K562 (cell line): ENCODE data around the gene LRIF1. TPM values are rescaled to one million over a fixed set of nuclear protein-coding genes. Genes with fewer than 3 reads are reported as not detected.

Source experiments
- BMI1 ChIP-seq: fragments of 150-350 bp; IDR thresholded peaks from 2 replicates; pipeline ENCODE4 v1.6.1; 2014; ENCODE audit warnings: low read length
- BRF1 ChIP-seq: IDR thresholded peaks from 3 replicates; pipeline ENCODE4 v1.6.1; 2011; ENCODE audit warnings: borderline replicate concordance, mild to moderate bottlenecking; ENCODE audit not compliant: insufficient read length; ENCODE audit errors: extremely low read depth
- MTA1 ChIP-seq: fragments of 450-650 bp; IDR thresholded peaks from 2 replicates; pipeline ENCODE4 v1.6.1; 2017; ENCODE audit warnings: borderline replicate concordance
- NR1H2 ChIP-seq: sonication (generic); formaldehyde crosslinking; IDR thresholded peaks from 2 replicates; pipeline ENCODE4 v1.4.0; 2020; ENCODE audit warnings: mild to moderate bottlenecking, missing genetic modification reagents
- RFX1 ChIP-seq: fragments of 450-650 bp; IDR thresholded peaks from 2 replicates; pipeline ENCODE4 v1.6.1; 2016; ENCODE audit warnings: mild to moderate bottlenecking, moderate library complexity
- ZNF124 ChIP-seq: sonication (generic); formaldehyde crosslinking; IDR thresholded peaks from 2 replicates; pipeline ENCODE4 v1.8.1; 2022; ENCODE audit warnings: missing genetic modification reagents
- ZNF263 ChIP-seq: sonication (generic); formaldehyde crosslinking; IDR thresholded peaks from 2 replicates; pipeline ENCODE4 v1.8.0; 2022; ENCODE audit warnings: mild to moderate bottlenecking, missing genetic modification reagents, borderline replicate concordance
- ZNF384 ChIP-seq: IDR thresholded peaks from 2 replicates; pipeline ENCODE4 v1.6.1; 2012; ENCODE audit warnings: low read depth, low read length, improper control_type of control experiment
- polyA plus RNA-seq, 8 experiments: library from polyadenylated mRNA; depleted of rRNA in 4 of 8; stranded (reverse) in 5 of 8; unstranded in 3 of 8; fragments of >200 nt; fragmentation: Nextera tagmentation in 2 of 8; fragmentation: Illumina TruSeq in 1 of 8; extraction: Ambion mirVana in 2 of 8; extraction: Trizol in 1 of 8; gene quantifications; 2 replicates each; pipeline versions ENCODE4 v1.2.1 to v1.2.3, GENCODE V29; 2011 to 2014; ENCODE audit warnings: inconsistent platforms in 1 of 8, missing spikeins in 1 of 8
- total RNA-seq, 7 experiments: library from RNA; depleted of rRNA in 6 of 7; stranded (reverse); fragments of >200 nt in 6 of 7; fragmentation: Illumina TruSeq in 2 of 7; extraction: Trizol in 2 of 7; gene quantifications; 2 replicates each; pipeline versions ENCODE4 v1.2.1 to v1.2.3, GENCODE V29; 2011 to 2021; ENCODE audit warnings: low replicate concordance in 1 of 7
- TF ChIP-seq, protein P1 (sequence below), 2 experiments: fragments of 450-650 bp in 1 of 2; sonication (generic) in 1 of 2; formaldehyde crosslinking in 1 of 2; IDR thresholded peaks; 2 replicates each; pipeline versions ENCODE4 v1.7.1 to v1.9.0; 2016 to 2022; ENCODE audit warnings: inconsistent platforms in 1 of 2, mild to moderate bottlenecking in 1 of 2, missing genetic modification reagents in 1 of 2
- TF ChIP-seq, protein P2 (sequence below): sonication (generic); formaldehyde crosslinking; IDR thresholded peaks from 2 replicates; pipeline ENCODE4 v1.8.1; 2023; ENCODE audit warnings: mild to moderate bottlenecking, missing genetic modification reagents
- TF ChIP-seq, protein P3 (sequence below): fragments of 450-650 bp; IDR thresholded peaks from 2 replicates; pipeline ENCODE4 v1.7.0; 2016; ENCODE audit warnings: borderline replicate concordance

LRIF1 gene
- total and polyA plus RNA-seq, 9 of the 15 experiments (the other 6 are each of a cell fraction or from before 2014, with no cell fraction given) = 35.6 to 88.8 (median 74.1) TPM

DNA sequence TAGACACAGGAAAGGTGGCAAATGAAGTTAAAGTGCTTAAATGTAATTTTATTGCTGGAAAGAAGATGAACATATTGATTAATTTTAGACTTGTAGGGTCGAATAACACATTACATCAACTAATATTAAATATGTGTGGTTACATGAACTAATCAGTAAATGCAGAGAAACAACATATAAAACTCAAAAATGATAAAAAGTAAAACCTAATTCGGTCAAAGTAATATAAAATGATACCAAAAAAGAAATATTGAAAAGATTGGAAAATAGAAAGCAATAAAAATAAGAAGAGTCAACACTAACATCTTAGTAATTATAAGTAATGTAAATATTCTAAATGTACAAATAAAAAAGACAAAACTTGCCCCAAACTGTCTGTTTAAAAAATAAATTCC, 47.5 kb downstream of the LRIF1 start (continued):
- TF ChIP-seq, protein P1, sequence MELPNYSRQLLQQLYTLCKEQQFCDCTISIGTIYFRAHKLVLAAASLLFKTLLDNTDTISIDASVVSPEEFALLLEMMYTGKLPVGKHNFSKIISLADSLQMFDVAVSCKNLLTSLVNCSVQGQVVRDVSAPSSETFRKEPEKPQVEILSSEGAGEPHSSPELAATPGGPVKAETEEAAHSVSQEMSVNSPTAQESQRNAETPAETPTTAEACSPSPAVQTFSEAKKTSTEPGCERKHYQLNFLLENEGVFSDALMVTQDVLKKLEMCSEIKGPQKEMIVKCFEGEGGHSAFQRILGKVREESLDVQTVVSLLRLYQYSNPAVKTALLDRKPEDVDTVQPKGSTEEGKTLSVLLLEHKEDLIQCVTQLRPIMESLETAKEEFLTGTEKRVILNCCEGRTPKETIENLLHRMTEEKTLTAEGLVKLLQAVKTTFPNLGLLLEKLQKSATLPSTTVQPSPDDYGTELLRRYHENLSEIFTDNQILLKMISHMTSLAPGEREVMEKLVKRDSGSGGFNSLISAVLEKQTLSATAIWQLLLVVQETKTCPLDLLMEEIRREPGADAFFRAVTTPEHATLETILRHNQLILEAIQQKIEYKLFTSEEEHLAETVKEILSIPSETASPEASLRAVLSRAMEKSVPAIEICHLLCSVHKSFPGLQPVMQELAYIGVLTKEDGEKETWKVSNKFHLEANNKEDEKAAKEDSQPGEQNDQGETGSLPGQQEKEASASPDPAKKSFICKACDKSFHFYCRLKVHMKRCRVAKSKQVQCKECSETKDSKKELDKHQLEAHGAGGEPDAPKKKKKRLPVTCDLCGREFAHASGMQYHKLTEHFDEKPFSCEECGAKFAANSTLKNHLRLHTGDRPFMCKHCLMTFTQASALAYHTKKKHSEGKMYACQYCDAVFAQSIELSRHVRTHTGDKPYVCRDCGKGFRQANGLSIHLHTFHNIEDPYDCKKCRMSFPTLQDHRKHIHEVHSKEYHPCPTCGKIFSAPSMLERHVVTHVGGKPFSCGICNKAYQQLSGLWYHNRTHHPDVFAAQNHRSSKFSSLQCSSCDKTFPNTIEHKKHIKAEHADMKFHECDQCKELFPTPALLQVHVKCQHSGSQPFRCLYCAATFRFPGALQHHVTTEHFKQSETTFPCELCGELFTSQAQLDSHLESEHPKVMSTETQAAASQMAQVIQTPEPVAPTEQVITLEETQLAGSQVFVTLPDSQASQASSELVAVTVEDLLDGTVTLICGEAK (IDR thresholded peaks at IDR 0.05) = peak; percentile 56
- TF ChIP-seq, protein P1 (CRISPR knock-in tag; IDR thresholded peaks at IDR 0.05) = no peak
- TF ChIP-seq ZNF384 (no peak), MTA1 (no peak), ZNF263 (CRISPR knock-in tag) (no peak), ZNF124 (no peak), BMI1 (no peak), RFX1 (no peak), BRF1 (no peak), NR1H2 (CRISPR knock-in tag) (no peak)
- TF ChIP-seq, protein P2, sequence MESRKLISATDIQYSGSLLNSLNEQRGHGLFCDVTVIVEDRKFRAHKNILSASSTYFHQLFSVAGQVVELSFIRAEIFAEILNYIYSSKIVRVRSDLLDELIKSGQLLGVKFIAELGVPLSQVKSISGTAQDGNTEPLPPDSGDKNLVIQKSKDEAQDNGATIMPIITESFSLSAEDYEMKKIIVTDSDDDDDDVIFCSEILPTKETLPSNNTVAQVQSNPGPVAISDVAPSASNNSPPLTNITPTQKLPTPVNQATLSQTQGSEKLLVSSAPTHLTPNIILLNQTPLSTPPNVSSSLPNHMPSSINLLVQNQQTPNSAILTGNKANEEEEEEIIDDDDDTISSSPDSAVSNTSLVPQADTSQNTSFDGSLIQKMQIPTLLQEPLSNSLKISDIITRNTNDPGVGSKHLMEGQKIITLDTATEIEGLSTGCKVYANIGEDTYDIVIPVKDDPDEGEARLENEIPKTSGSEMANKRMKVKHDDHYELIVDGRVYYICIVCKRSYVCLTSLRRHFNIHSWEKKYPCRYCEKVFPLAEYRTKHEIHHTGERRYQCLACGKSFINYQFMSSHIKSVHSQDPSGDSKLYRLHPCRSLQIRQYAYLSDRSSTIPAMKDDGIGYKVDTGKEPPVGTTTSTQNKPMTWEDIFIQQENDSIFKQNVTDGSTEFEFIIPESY = no peak
- TF ChIP-seq, protein P3, sequence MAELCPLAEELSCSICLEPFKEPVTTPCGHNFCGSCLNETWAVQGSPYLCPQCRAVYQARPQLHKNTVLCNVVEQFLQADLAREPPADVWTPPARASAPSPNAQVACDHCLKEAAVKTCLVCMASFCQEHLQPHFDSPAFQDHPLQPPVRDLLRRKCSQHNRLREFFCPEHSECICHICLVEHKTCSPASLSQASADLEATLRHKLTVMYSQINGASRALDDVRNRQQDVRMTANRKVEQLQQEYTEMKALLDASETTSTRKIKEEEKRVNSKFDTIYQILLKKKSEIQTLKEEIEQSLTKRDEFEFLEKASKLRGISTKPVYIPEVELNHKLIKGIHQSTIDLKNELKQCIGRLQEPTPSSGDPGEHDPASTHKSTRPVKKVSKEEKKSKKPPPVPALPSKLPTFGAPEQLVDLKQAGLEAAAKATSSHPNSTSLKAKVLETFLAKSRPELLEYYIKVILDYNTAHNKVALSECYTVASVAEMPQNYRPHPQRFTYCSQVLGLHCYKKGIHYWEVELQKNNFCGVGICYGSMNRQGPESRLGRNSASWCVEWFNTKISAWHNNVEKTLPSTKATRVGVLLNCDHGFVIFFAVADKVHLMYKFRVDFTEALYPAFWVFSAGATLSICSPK = no peak
